ENCODE results near the gene ADAM10. TPM values are rescaled to one million over a fixed set of nuclear protein-coding genes. Genes with fewer than 3 reads are reported as not detected.

ADAM10 gene
- total and polyA plus RNA-seq, 2 of the 8 experiments (the other 6 are each of a cell fraction or from before 2014, with no cell fraction given): 46.5 to 163 TPM

GRCh38 chr15:58738046-58738707 lies 11.3 kb downstream of the ADAM10 start:
- Histone ChIP-seq H2BK12ac (ENCODE audit: low read depth, low read length) (no peak overlapping the region), H3K4ac (replicated peaks; ENCODE audit: insufficient read length, low read depth, low read length) (no peak overlapping the region), H3K79me2 (ENCODE audit: control insufficient read depth in 1 of 2, insufficient read depth in 2 of 2, low read length in 2 of 2) (peaks cover 13 to 97% of the 10 kb centered on the region in 2 experiments; a peak in 3 of 4 replicates), H3K56ac (replicated peaks; ENCODE audit: insufficient read length, low read depth, low read length) (no peak overlapping the region), H4K20me1 (replicated peaks in 1 of 2; ENCODE audit: control insufficient read depth in 1 of 2, insufficient read depth in 2 of 2, low read length in 2 of 2) (peaks cover 15 to 28% of the 10 kb centered on the region in 2 experiments), H3K18ac (ENCODE audit: extremely low read depth, low read length) (no peak overlapping the region), H3K27me3 (replicated peaks in 1 of 4; ENCODE audit: control insufficient read depth in 3 of 4, extremely low read depth in 1 of 4, insufficient read depth in 3 of 4, low read length in 3 of 4) (no peaks in the 10 kb centered on the region), H2BK15ac (ENCODE audit: low read length) (no peak overlapping the region), H3K4me1 (replicated peaks in 1 of 4; ENCODE audit: control insufficient read depth in 3 of 4, insufficient read depth in 4 of 4, low read length in 3 of 4) (peaks cover 2 to 5% (median 4%) of the 10 kb centered on the region in 4 experiments; a peak in 6 of 7 replicates), H3K4me3 (ENCODE audit: extremely low read depth in 1 of 4, insufficient read depth in 2 of 4, low read depth in 3 of 4, low read length in 4 of 4) (no peak overlapping the region), H4K5ac (ENCODE audit: insufficient read length, low read depth, low read length) (no peak overlapping the region), H3K27ac (ENCODE audit: low read depth, low read length) (no peak overlapping the region), H3K36me3 (ENCODE audit: control insufficient read depth in 2 of 4, insufficient read depth in 4 of 4, low read length in 3 of 4) (no peaks in the 10 kb centered on the region), H3K23ac (ENCODE audit: insufficient read length) (no peak overlapping the region), H3K9me3 (ENCODE audit: insufficient read depth in 2 of 2, low read depth in 1 of 2, low read length in 1 of 2) (no peaks in the 10 kb centered on the region), H3K23me2 (ENCODE audit: low read depth, low read length) (no peaks in the 10 kb centered on the region), H2AFZ (ENCODE audit: low read length) (no peak overlapping the region), H3K14ac (ENCODE audit: insufficient read length) (no peak overlapping the region), H3K4me2 (ENCODE audit: insufficient read depth in 1 of 2, low read depth in 2 of 2, low read length in 2 of 2) (no peak overlapping the region), H2AK5ac (ENCODE audit: low read depth, low read length) (no peak overlapping the region), H2BK20ac (ENCODE audit: low read length) (no peak overlapping the region), H3K9ac (replicated peaks in 1 of 4; ENCODE audit: extremely low read depth in 1 of 4, low read depth in 3 of 4, low read length in 3 of 4) (no peak overlapping the region), H2BK5ac (ENCODE audit: low read depth, low read length) (no peak overlapping the region), H3K79me1 (ENCODE audit: low read depth, low read length) (no peaks in the 10 kb centered on the region; the same call in 1 of the 2 replicates), H2BK120ac (replicated peaks; ENCODE audit: low read depth, low read length) (no peak overlapping the region), H4K91ac (replicated peaks; ENCODE audit: insufficient read length, low read length) (no peak overlapping the region), H4K8ac (ENCODE audit: extremely low read depth, insufficient read depth, low read length) (no peak overlapping the region)
- ChIA-PET POLR2A (ENCODE audit: partially characterized antibody) (interaction anchor here (2.2 kb wide), 1 partner anchor 12 kb away, joined by 10 read pairs; the partner anchor contains the start of gene ADAM10), CTCF (ENCODE audit: partially characterized antibody) (no interaction called here)
- FAIRE-seq: no peak
- WGBS, 2 experiments (ENCODE audit: extremely low coverage in 1 of 2, insufficient coverage in 1 of 2, insufficient read length in 1 of 2, insufficient replicate concordance in 2 of 2, low coverage in 1 of 2, low lambda C conversion rate in 2 of 2, missing lambda C conversion rate in 1 of 2): 86% methylated on average over 1 of the region's 1 CpG; no CpG with 5 or more reads in 1 of the 2 experiments
- DNase-seq (ENCODE audit: low read depth in 1 of 2, low spot score in 2 of 2): no peak
- TF ChIP-seq BRCA1 (IDR thresholded peaks at IDR 0.05; ENCODE audit: low read depth, low read length) (no peak), EP300 (IDR thresholded peaks at IDR 0.05; ENCODE audit: borderline replicate concordance in 1 of 2, low read depth in 2 of 2, low read length in 2 of 2) (no peak), E2F6 (IDR thresholded peaks at IDR 0.05) (no peak)

Data from H1 (cell line).